Measurements from ENCODE around the gene ANO9. TPM values are rescaled to one million over a fixed set of nuclear protein-coding genes. Genes with fewer than 3 reads are reported as not detected.

The ANO9 gene
- total RNA-seq, 1 donor from 2014 or later = 21.6 TPM

Other genes with a start within 250 kb of the ANO9 start
- gene SCGB1C1, start 248.9 kb downstream of the ANO9 start, total RNA-seq = not detected
- 54.2 TPM for gene BET1L, start 234.6 kb downstream of the ANO9 start, total RNA-seq
- gene RIC8A, start 234.3 kb downstream of the ANO9 start, total RNA-seq = 103 TPM
- 17.6 TPM for gene SIRT3, start 205.7 kb downstream of the ANO9 start, total RNA-seq
- gene PSMD13, start 205.0 kb downstream of the ANO9 start, total RNA-seq = 89.5 TPM
- 1.3 TPM for gene NLRP6, start 163.6 kb downstream of the ANO9 start, total RNA-seq
- 163 TPM for gene PGGHG, start 152.9 kb downstream of the ANO9 start, total RNA-seq
- not detected for gene IFITM5, start 142.5 kb downstream of the ANO9 start, total RNA-seq
- 607 TPM for gene IFITM2, start 134.2 kb downstream of the ANO9 start, total RNA-seq
- gene IFITM1, start 128.0 kb downstream of the ANO9 start, total RNA-seq = 128 TPM
- gene IFITM3, start 121.2 kb downstream of the ANO9 start, total RNA-seq = 767 TPM
- 0.38 TPM for gene B4GALNT4, start 72.5 kb downstream of the ANO9 start, total RNA-seq
- gene PKP3, start 47.8 kb downstream of the ANO9 start, total RNA-seq = 23.1 TPM
- 91.8 TPM for gene SIGIRR, start 27.0 kb downstream of the ANO9 start, total RNA-seq
- gene PTDSS2, start 8.3 kb upstream of the ANO9 start, total RNA-seq = 32.9 TPM
- gene RNH1, start 65.2 kb upstream of the ANO9 start, total RNA-seq = 237 TPM
- 36.3 TPM for gene HRAS, start 93.6 kb upstream of the ANO9 start, total RNA-seq
- gene LRRC56, start 95.5 kb upstream of the ANO9 start, total RNA-seq = 7.6 TPM
- 6.0 TPM for gene LMNTD2, start 118.7 kb upstream of the ANO9 start, total RNA-seq
- gene RASSF7, start 119.0 kb upstream of the ANO9 start, total RNA-seq = 71.5 TPM
- gene PHRF1, start 134.5 kb upstream of the ANO9 start, total RNA-seq = 31.5 TPM
- gene IRF7, start 173.9 kb upstream of the ANO9 start, total RNA-seq = 84.8 TPM
- gene CDHR5, start 182.9 kb upstream of the ANO9 start, total RNA-seq = not detected
- not detected for gene SCT, start 185.2 kb upstream of the ANO9 start, total RNA-seq
- gene DRD4, start 195.3 kb upstream of the ANO9 start, total RNA-seq = 1.3 TPM